22Rv1 (cell line): ENCODE measurements around the gene ATP13A1.

Experiments used
- H3K27ac ChIP-seq: fragments of 450-650 bp; 2 replicates; pipeline ENCODE4 v1.5.1; 2017
- CTCF ChIP-seq: fragments of 450-650 bp; IDR thresholded peaks from 2 replicates; pipeline ENCODE4 v1.5.1; 2017; ENCODE audit warnings: mild to moderate bottlenecking
- ZFX ChIP-seq: fragments of 450-650 bp; IDR thresholded peaks from 2 replicates; pipeline ENCODE4 v1.6.1; 2017; ENCODE audit warnings: antibody characterized with exemption, borderline replicate concordance

The ATP13A1 gene

GRCh38 chr19:19623383-19623782 lies 40.1 kb downstream of the ATP13A1 start:
- TF ChIP-seq CTCF (no peak), ZFX (no peak)

GRCh38 chr19:19619849-19620210 lies 43.6 kb downstream of the ATP13A1 start:
- TF ChIP-seq CTCF: no peak
- TF ChIP-seq ZFX: no peak
- H3K27ac ChIP-seq: no peak overlapping the region

More at GRCh38 chr19:19623383-19623782, 40.1 kb downstream of the ATP13A1 start:
- H3K27ac ChIP-seq: no peak overlapping the region

- TF ChIP-seq CTCF: no peak
- TF ChIP-seq ZFX: no peak
- H3K27ac ChIP-seq: no peak overlapping the region
Measured at GRCh38 chr19:19619181-19619848, 44.2 kb downstream of the ATP13A1 start.

- H3K27ac ChIP-seq: no peak within 1 kb of the TSS
- TF ChIP-seq CTCF: no peak
- TF ChIP-seq ZFX: no peak
Measured at GRCh38 chr19:19618219-19619051, 45.0 kb downstream of the ATP13A1 start, which contains the start of gene PBX4. TSS of gene PBX4 (minus strand) at chr19:19618687. CDS start at chr19:19618629, 58 bp downstream.

- no peak overlapping the region for H3K27ac ChIP-seq
- TF ChIP-seq ZFX (no peak), CTCF (no peak)
Measured at GRCh38 chr19:19615086-19615485, 48.4 kb downstream of the ATP13A1 start.

GRCh38 chr19:19613506-19613905 lies 50.0 kb downstream of the ATP13A1 start:
- no peak for TF ChIP-seq ZFX
- TF ChIP-seq CTCF: no peak
- H3K27ac ChIP-seq: no peak overlapping the region
